ENCODE data around the gene TAOK3.

DNA sequence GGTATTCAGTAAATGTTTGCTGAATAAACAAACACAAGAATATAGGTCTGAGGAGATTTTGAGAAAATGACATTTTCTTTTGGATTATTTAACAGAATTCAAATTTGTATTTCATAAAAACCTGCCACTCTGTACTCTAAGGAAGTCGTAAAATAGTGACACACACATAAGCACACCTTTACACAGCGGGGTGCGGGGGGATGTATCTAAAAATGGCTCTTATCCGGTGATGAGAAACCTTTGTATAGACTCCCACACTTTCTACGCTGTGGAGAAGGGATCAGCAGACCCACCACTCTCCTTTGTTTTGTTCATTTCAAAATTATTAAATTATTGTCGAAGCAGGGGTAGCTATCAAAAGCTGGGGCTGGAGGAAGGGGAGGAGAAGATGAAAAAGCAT, 178.7 kb downstream of the TAOK3 start:
- TF ChIP-seq POLR2AphosphoS5 (IDR thresholded peaks at IDR 0.05) (no peak), POLR2A (IDR thresholded peaks at IDR 0.05) (no peak)
- TF ChIP-seq, protein P1, sequence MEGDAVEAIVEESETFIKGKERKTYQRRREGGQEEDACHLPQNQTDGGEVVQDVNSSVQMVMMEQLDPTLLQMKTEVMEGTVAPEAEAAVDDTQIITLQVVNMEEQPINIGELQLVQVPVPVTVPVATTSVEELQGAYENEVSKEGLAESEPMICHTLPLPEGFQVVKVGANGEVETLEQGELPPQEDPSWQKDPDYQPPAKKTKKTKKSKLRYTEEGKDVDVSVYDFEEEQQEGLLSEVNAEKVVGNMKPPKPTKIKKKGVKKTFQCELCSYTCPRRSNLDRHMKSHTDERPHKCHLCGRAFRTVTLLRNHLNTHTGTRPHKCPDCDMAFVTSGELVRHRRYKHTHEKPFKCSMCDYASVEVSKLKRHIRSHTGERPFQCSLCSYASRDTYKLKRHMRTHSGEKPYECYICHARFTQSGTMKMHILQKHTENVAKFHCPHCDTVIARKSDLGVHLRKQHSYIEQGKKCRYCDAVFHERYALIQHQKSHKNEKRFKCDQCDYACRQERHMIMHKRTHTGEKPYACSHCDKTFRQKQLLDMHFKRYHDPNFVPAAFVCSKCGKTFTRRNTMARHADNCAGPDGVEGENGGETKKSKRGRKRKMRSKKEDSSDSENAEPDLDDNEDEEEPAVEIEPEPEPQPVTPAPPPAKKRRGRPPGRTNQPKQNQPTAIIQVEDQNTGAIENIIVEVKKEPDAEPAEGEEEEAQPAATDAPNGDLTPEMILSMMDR (IDR thresholded peaks at IDR 0.05): no peak

Data from prostate gland (tissue), 2 donors.